AG09309 (cell line): ENCODE measurements around the gene UAP1.
A peak's percentile ranks its signal among the peaks of the same experiment; 100 is the strongest.

ENCODE experiments used
- DNase-seq: peaks from one replicate; pipeline ENCODE4 v3.0.0-alpha.2; 2010; ENCODE audit warnings: low read depth
- H3K4me3 ChIP-seq: 2 replicates; pipeline ENCODE4 v1.5.1; 2011; ENCODE audit warnings: mild to moderate bottlenecking, low read depth, low read length, moderate library complexity; ENCODE audit not compliant: control insufficient read depth
- CTCF ChIP-seq: IDR thresholded peaks from 2 replicates; pipeline ENCODE4 v1.5.1; 2011; ENCODE audit warnings: mild to moderate bottlenecking, low read depth, low read length, inconsistent platforms; ENCODE audit not compliant: insufficient read depth, control insufficient read depth; ENCODE audit errors: missing control alignments

The UAP1 gene

GRCh38 chr1:162537216-162537615 lies 24.3 kb upstream of the UAP1 start:
- DNase-seq, result no peak
- no peak for TF ChIP-seq CTCF
- no peak overlapping the region for H3K4me3 ChIP-seq

DNA sequence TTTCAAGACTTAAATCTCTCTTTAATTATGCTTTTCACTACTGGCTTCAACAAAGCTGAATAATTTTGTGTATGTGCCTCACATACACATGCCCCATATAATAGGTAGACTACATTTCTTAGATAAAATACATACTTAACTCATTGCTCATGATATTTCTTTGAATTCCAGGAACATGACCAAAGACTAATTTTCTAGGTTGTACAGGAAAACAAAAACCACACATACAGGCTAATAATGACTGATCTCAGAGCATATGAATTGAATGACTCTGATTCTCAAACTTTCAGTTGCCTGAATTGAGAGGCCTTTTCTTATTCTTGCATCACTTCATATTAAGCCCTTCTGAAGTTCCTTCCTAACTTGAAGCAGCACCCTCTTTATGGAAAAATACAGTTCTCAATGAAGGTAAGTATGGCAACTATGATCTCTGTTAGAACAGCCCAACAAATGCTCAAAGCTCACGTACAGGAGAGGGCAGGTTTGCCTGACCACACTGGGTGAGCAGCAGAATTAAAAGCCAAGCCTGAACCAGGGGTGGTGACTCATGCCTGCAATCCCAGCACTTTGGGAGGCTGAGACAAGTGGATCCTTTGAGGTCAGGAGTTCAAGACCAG lies 22.6 kb upstream of the UAP1 start:
- peak; percentile 78 for DNase-seq
- H3K4me3 ChIP-seq, result no peak overlapping the region
- no peak for TF ChIP-seq CTCF

GRCh38 chr1:162541619-162542141 lies 19.8 kb upstream of the UAP1 start:
- TF ChIP-seq CTCF, result no peak

DNA sequence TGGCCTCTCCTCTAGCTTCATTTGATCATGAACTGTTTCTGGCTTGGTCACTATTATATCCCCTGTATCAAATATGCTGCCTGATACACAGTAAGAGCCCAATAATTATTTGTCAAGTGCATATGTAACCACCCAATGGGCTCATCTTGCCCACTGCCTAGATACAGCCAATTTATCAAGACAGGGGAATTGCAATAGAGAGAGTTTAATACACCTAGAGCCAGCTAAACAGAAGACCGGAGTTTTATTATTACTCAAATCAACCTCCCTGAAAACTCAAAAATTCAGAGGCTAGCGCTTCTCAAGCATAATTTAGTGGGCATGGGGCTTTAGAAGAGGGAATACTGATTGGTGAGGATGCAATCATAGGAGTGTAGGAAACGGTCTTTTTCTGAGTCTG lies 18.3 kb upstream of the UAP1 start:
- no peak for TF ChIP-seq CTCF
- H3K4me3 ChIP-seq, result no peak overlapping the region
- DNase-seq, result no peak

More at GRCh38 chr1:162541619-162542141, 19.8 kb upstream of the UAP1 start:
- peak; percentile 96 for DNase-seq
- no peak overlapping the region for H3K4me3 ChIP-seq

DNA sequence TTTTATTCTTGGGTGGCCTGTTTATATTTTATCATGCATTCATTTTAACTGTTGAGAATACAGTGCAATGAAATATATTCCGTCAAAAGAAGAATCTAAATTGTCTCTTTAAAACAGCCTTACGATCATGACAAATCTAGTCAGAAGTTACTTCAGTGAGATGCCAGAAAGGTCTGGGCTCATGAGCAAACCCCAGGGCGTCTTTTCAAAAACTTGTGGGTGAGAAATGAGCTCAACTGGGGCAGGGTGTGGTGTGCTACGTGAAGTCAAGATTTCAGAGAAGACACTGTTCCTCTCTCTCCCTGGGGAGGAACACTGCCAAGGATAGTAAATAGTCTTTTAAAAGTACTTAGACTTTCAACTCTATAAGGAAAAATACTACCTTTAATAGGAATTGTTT lies 13.4 kb upstream of the UAP1 start:
- no peak overlapping the region for H3K4me3 ChIP-seq
- no peak for TF ChIP-seq CTCF
- DNase-seq, result peak; percentile 67

DNA sequence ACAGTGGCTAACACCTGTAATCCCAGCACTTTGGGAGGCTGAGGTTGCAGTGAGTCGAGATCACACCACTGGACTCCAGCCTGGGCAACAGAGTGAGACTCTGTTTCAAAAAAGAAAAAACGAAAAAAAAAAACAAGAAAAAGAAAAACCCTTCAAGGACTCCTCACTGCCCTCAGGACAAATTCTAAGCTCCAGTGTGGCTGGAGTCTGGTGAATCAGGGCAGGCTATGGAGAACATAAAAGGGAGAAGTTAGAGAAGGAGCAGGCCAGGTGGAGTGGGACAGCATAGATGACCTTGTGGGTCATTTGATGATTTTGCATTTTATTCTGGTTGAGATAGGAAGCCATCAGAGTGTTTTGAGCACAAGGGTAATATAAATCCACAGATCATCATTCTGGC lies 12.5 kb upstream of the UAP1 start:
- H3K4me3 ChIP-seq, result no peak overlapping the region
- TF ChIP-seq CTCF, result no peak
- DNase-seq, result no peak
